D721Med (cell line): ENCODE data around the gene GNAS.
"Not testable (repeated sequence)": the region's sequence is repeated elsewhere in the genome, so short reads cannot be mapped to it uniquely, and the experiment has no call there.

ENCODE experiments used
- DNase-seq: peaks from one replicate; pipeline ENCODE4 v3.0.0; 2011; ENCODE audit warnings: low spot score; ENCODE audit not compliant: insufficient read length
- FAIRE-seq: peaks from 2 replicates; lab custom pipeline; 2011; peaks lifted over from hg19 to GRCh38; lab: Jason Lieb, UNC
- CTCF ChIP-seq: IDR thresholded peaks from 2 replicates; pipeline ENCODE4 v1.5.1; 2012; ENCODE audit warnings: mild to moderate bottlenecking, control low read depth; ENCODE audit not compliant: insufficient read depth; ENCODE audit errors: missing control alignments

The GNAS gene

GRCh38 chr20:58828136-58828535 lies 24.4 kb upstream of the GNAS start:
- no peak for TF ChIP-seq CTCF
- DNase-seq (no peak), FAIRE-seq (no peak)

- DNase-seq, FAIRE-seq: not testable (repeated sequence)
Observed at GRCh38 chr20:58828804-58829203, 23.7 kb upstream of the GNAS start.

- no peak for DNase-seq
- FAIRE-seq, result no peak
- TF ChIP-seq CTCF, result no peak
Observed at GRCh38 chr20:58829531-58829941, 23.0 kb upstream of the GNAS start.

GRCh38 chr20:58832457-58832856 lies 20.1 kb upstream of the GNAS start:
- FAIRE-seq, result no peak
- TF ChIP-seq CTCF, result no peak
- no peak for DNase-seq

GRCh38 chr20:58833921-58834320 lies 18.6 kb upstream of the GNAS start:
- DNase-seq (no peak), FAIRE-seq (no peak)
- no peak for TF ChIP-seq CTCF

GRCh38 chr20:58835231-58835630 lies 17.3 kb upstream of the GNAS start:
- no peak for TF ChIP-seq CTCF
- FAIRE-seq (no peak), DNase-seq (no peak)

- no peak for TF ChIP-seq CTCF
Observed at GRCh38 chr20:58836616-58837204, 15.8 kb upstream of the GNAS start.

GRCh38 chr20:58837717-58838116 lies 14.8 kb upstream of the GNAS start:
- FAIRE-seq (no peak), DNase-seq (no peak)
- TF ChIP-seq CTCF, result no peak

More at GRCh38 chr20:58836616-58837204, 15.8 kb upstream of the GNAS start:
- FAIRE-seq (no peak), DNase-seq (no peak)
